Lower leg skin (tissue), 3 donors: ENCODE measurements around the gene KCNG2.

Experiments used
- POLR2A ChIP-seq, 2 donors: fragments of 450-650 bp; IDR thresholded peaks; one replicate each; pipeline ENCODE4 v1.6.1; 2016 to 2017; ENCODE audit warnings: antibody characterized with exemption in 2 of 2, mild to moderate bottlenecking in 1 of 2, moderate library complexity in 1 of 2
- TF ChIP-seq, protein P1 (sequence below), 3 donors: fragments of 450-650 bp; IDR thresholded peaks; one replicate each; pipeline ENCODE4 v1.5.1; 2016; ENCODE audit warnings: antibody characterized with exemption in 3 of 3, mild to moderate bottlenecking in 3 of 3, moderate library complexity in 2 of 3

DNA sequence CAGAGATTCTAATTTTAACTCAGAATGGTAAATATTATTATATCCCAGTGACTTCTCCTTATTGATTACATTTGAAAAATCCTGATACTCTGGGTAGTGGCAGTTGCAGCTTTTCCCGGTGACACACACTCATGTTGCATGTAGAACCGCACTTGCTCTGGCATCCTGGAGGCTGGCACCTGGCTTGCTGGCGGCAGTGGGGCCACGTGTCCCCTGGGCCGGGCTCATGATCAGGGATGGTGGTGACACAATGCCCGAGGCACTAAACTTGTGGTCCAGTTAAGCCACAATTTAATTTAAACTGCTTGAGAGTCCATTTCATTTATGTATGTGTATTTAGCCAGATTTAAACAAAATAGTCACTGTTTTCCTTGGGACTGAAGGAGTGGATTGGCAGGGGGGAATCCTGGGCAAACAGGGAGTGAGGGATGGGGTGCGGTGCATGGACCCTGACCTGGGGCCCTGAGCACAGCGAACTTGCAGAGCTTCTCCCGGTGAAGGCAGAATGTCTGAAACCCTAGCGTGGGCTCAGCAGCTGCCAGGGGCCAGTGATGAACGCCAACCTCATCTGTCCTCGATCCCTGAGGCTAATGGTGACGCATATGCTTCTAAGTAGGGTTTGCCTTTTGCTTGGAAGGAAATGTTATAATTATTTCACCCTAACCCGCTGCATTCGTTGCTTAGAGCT lies 50.0 kb downstream of the KCNG2 start:
- TF ChIP-seq POLR2A (IDR thresholded peaks at IDR 0.05), result no peak
- TF ChIP-seq, protein P1, sequence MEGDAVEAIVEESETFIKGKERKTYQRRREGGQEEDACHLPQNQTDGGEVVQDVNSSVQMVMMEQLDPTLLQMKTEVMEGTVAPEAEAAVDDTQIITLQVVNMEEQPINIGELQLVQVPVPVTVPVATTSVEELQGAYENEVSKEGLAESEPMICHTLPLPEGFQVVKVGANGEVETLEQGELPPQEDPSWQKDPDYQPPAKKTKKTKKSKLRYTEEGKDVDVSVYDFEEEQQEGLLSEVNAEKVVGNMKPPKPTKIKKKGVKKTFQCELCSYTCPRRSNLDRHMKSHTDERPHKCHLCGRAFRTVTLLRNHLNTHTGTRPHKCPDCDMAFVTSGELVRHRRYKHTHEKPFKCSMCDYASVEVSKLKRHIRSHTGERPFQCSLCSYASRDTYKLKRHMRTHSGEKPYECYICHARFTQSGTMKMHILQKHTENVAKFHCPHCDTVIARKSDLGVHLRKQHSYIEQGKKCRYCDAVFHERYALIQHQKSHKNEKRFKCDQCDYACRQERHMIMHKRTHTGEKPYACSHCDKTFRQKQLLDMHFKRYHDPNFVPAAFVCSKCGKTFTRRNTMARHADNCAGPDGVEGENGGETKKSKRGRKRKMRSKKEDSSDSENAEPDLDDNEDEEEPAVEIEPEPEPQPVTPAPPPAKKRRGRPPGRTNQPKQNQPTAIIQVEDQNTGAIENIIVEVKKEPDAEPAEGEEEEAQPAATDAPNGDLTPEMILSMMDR (IDR thresholded peaks at IDR 0.05), result no peak
